HFFc6 (cell line): Measurements from ENCODE around the gene SCFD1. TPM values are rescaled to one million over a fixed set of nuclear protein-coding genes. Genes with fewer than 3 reads are reported as not detected.

Source experiments
- DNase-seq: peaks from one replicate; pipeline ENCODE4 v3.0.0-alpha.2; 2018
- H3K27ac Mint-ChIP-seq: 2 replicates; pipeline ENCODE4 v1.8.0; 2020; ENCODE audit warnings: mild to moderate bottlenecking, mixed read lengths
- H3K27me3 Mint-ChIP-seq: 2 replicates; pipeline ENCODE4 v1.8.0; 2021; ENCODE audit warnings: mild to moderate bottlenecking, moderate library complexity, mixed read lengths; ENCODE audit not compliant: insufficient read depth
- H3K36me3 Mint-ChIP-seq: 2 replicates; pipeline ENCODE4 v1.8.0; 2021; ENCODE audit warnings: low read depth, mixed read lengths
- H3K4me1 Mint-ChIP-seq: 2 replicates; pipeline ENCODE4 v1.8.0; 2020; ENCODE audit warnings: low read depth, mixed read lengths
- H3K4me3 Mint-ChIP-seq: 2 replicates; pipeline ENCODE4 v1.8.0; 2020; ENCODE audit warnings: mild to moderate bottlenecking, moderate library complexity, mixed read lengths
- H3K9me3 Mint-ChIP-seq: 2 replicates; pipeline ENCODE4 v1.8.0; 2020; ENCODE audit warnings: mild to moderate bottlenecking, mixed read lengths
- total RNA-seq, 6 experiments: library from RNA; stranded (reverse); fragmentation: NEBNext Ultra II Directional; extraction: Animal tissue kit (Norgen Biotek cat#: 25700); gene quantifications; 2 replicates in 1 of 6; 3 replicates in 5 of 6; pipeline ENCODE4 v1.2.3, GENCODE V29; 2021
- TF ChIP-seq, protein P1 (sequence below): fragments of 200-600 bp; sonication (generic); IDR thresholded peaks from 2 replicates; pipeline ENCODE4 v1.5.0; 2021; ENCODE audit warnings: antibody characterized with exemption, mild to moderate bottlenecking

Gene SCFD1
- total RNA-seq, 6 experiments from 2014 or later, result 105 to 126 (median 113) TPM

DNA sequence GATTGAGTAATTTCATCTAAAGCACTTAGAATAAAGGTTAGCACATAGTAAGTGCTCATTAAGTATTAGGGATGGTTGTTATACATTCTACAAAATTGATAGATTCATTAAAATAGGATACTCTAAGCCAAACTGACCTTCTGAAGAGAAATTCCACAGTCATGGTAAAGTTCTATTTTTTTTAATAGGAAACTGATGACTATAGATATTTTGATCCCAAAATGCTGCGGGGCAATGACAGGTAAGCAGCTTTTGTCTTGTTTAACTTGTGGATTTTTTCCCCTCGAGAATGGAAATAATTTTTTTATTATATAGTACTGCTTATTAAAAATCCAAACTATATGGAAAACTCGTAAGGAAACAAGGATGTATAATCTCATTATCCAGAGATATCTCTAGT, 97.0 kb downstream of the SCFD1 start:
- DNase-seq, result no peak
- no peaks in the 10 kb centered on the region for H3K27me3 Mint-ChIP-seq
- H3K4me3 Mint-ChIP-seq, result no peak overlapping the region
- TF ChIP-seq, protein P1, sequence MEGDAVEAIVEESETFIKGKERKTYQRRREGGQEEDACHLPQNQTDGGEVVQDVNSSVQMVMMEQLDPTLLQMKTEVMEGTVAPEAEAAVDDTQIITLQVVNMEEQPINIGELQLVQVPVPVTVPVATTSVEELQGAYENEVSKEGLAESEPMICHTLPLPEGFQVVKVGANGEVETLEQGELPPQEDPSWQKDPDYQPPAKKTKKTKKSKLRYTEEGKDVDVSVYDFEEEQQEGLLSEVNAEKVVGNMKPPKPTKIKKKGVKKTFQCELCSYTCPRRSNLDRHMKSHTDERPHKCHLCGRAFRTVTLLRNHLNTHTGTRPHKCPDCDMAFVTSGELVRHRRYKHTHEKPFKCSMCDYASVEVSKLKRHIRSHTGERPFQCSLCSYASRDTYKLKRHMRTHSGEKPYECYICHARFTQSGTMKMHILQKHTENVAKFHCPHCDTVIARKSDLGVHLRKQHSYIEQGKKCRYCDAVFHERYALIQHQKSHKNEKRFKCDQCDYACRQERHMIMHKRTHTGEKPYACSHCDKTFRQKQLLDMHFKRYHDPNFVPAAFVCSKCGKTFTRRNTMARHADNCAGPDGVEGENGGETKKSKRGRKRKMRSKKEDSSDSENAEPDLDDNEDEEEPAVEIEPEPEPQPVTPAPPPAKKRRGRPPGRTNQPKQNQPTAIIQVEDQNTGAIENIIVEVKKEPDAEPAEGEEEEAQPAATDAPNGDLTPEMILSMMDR, result no peak
- no peaks in the 10 kb centered on the region for H3K4me1 Mint-ChIP-seq
- no peak overlapping the region for H3K27ac Mint-ChIP-seq
- H3K9me3 Mint-ChIP-seq, result no peaks in the 10 kb centered on the region
- peaks cover 19% of the 10 kb centered on the region for H3K36me3 Mint-ChIP-seq

DNA sequence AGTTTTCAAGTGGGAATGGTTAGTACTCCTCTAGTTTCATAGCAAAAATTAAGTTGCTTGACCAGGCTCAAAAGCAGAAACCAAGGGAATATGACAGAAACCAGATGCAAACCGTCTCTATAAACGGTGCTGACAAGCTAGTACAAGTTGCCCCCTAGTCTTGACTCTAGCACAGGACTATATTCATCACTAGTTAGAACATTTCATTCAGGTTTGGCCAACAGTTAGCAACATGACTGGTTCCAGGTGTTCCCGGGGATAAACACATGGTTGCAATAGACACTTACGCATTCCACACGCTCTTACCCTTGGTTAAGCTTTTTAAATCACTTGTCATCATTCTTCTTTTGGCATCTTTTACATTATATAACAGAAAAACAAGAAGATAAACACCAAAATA, 103.6 kb downstream of the SCFD1 start:
- H3K27me3 Mint-ChIP-seq, result peaks cover 1% of the 10 kb centered on the region; the same call in 1 of the 2 replicates
- H3K9me3 Mint-ChIP-seq, result no peaks in the 10 kb centered on the region
- H3K27ac Mint-ChIP-seq, result no peak overlapping the region
- H3K4me1 Mint-ChIP-seq, result peaks cover 15% of the 10 kb centered on the region
- no peak for DNase-seq
- H3K4me3 Mint-ChIP-seq, result no peak overlapping the region
- TF ChIP-seq, protein P1, result no peak
- H3K36me3 Mint-ChIP-seq, result peaks cover 60% of the 10 kb centered on the region

DNA sequence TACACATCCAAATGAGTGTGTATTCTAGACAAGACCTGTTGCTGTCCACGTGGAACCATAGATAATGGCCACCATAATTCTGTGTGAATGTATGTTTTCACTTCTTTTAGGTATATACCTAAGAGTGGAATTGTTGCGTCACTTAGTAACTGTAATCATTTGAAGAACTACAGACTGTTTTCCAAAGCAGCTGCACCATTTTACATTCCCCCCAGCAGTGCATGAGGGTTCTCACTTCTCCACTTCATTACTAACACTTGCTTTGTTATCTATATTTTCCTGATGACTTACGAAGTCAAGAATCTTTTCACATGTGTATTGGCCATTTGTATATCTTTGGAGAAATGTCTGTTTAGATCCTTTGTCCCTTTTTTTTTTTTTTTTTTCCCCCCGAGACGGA, 106.4 kb downstream of the SCFD1 start:
- peaks cover 15% of the 10 kb centered on the region for H3K4me1 Mint-ChIP-seq
- no peaks in the 10 kb centered on the region for H3K9me3 Mint-ChIP-seq
- no peak for DNase-seq
- TF ChIP-seq, protein P1, result no peak
- H3K4me3 Mint-ChIP-seq, result no peak overlapping the region
- no peak overlapping the region for H3K27ac Mint-ChIP-seq
- H3K36me3 Mint-ChIP-seq, result peaks cover 56% of the 10 kb centered on the region
- H3K27me3 Mint-ChIP-seq, result peaks cover 1% of the 10 kb centered on the region; the same call in 1 of the 2 replicates

DNA sequence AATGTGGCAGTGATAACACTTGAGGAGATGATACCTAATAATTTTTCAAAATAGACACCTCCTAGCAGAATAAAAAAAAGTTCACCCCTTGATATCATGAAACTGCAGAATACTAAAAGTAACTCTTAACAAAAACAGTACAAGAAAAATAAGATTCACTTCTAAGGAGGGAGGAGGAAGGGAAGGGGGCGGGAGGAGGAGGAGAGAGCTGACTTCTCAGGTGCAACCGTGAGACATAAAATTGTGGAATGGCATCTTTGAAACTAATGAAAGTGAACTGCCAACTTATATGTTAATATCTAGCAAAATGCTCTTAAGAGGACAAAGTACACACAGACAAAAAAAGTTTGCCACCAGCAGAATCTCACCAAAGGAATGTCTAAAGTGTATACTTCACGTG, 115.8 kb downstream of the SCFD1 start:
- no peak for DNase-seq
- Mint-ChIP-seq H3K27ac (no peak overlapping the region), H3K4me3 (no peak overlapping the region), H3K36me3 (peaks cover 24% of the 10 kb centered on the region), H3K4me1 (no peaks in the 10 kb centered on the region), H3K9me3 (no peaks in the 10 kb centered on the region), H3K27me3 (no peaks in the 10 kb centered on the region)
- TF ChIP-seq, protein P1, result no peak

DNA sequence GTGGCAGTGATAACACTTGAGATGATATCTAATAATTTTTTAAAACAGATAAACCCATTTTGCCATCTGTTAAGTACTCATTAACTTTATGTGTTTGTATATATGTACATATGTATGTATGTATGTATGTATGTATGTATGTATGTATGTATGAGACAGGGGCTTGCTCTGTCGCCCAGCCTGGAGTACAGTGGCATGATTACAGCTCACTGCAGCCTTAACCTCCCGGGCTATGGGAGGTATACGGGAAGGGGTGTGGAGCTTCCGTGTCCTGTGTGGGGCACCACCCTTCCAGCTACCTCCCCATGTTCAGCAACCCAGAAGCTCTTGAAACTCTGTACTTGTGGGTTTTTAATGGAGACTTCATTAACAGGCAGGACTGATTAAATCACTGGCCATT, 116.9 kb downstream of the SCFD1 start:
- Mint-ChIP-seq H3K4me1 (peaks cover 6% of the 10 kb centered on the region), H3K27me3 (no peaks in the 10 kb centered on the region; the same call in 1 of the 2 replicates), H3K9me3 (no peaks in the 10 kb centered on the region), H3K27ac (no peak overlapping the region), H3K4me3 (no peak overlapping the region), H3K36me3 (peaks cover 24% of the 10 kb centered on the region)
- TF ChIP-seq, protein P1, result no peak
- DNase-seq, result no peak

DNA sequence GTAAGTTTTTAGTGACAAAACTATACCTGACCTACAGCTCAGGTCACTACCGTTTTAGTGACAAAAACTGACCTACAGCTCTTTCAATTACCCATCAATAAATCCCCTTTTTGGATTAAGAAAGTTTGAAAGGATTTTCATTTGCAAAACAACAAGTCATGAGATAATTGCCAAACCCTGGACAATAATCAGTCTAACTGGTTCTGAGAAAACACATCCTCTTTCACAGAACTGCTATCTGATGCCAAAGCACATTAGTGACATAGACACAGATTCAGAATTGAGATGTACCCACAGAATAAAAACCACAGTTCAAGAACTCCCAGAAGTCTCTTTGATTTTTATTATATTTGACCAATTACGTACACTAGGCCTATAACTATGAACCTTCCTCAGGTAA, 126.2 kb downstream of the SCFD1 start:
- no peak for DNase-seq
- Mint-ChIP-seq H3K27me3 (peaks cover 22% of the 10 kb centered on the region), H3K36me3 (no peaks in the 10 kb centered on the region), H3K9me3 (no peaks in the 10 kb centered on the region), H3K4me1 (peaks cover 5% of the 10 kb centered on the region), H3K4me3 (no peak overlapping the region), H3K27ac (no peak overlapping the region)
- TF ChIP-seq, protein P1, result no peak
